GM12878 (cell line): ENCODE results near the gene CNN1. TPM values are rescaled to one million over a fixed set of nuclear protein-coding genes. Genes with fewer than 3 reads are reported as not detected.

ENCODE experiments used
- BHLHE40 ChIP-seq, 2 experiments: fragments of 450-650 bp in 1 of 2; IDR thresholded peaks; 2 replicates each; pipeline ENCODE4 v1.6.1; 2011 to 2017; ENCODE audit warnings: low read depth in 2 of 2, borderline replicate concordance in 1 of 2, improper control_type of control experiment in 1 of 2, low read length in 1 of 2, mild to moderate bottlenecking in 1 of 2
- CHD1 ChIP-seq: IDR thresholded peaks from 2 replicates; pipeline ENCODE4 v1.6.1; 2012; ENCODE audit warnings: low read depth, low read length, improper control_type of control experiment
- DPF2 ChIP-seq: fragments of 450-650 bp; IDR thresholded peaks from 2 replicates; pipeline ENCODE4 v1.6.1; 2017; ENCODE audit warnings: mild to moderate bottlenecking
- E2F4 ChIP-seq: IDR thresholded peaks from 2 replicates; pipeline ENCODE4 v1.6.1; 2012; ENCODE audit warnings: low read depth, low read length, improper control_type of control experiment
- EGR1 ChIP-seq, 2 experiments: IDR thresholded peaks; 1 replicate in 1 of 2; 2 replicates in 1 of 2; pipeline ENCODE4 v1.6.1; 2011 to 2012; ENCODE audit warnings: low read depth in 2 of 2, low read length in 2 of 2, borderline replicate concordance in 1 of 2, mild to moderate bottlenecking in 1 of 2, moderate library complexity in 1 of 2
- ELK1 ChIP-seq: IDR thresholded peaks from 2 replicates; pipeline ENCODE4 v1.6.1; 2012; ENCODE audit warnings: low read depth, low read length, improper control_type of control experiment
- HCFC1 ChIP-seq: fragments of 150-350 bp; IDR thresholded peaks from 2 replicates; pipeline ENCODE4 v1.6.1; 2014; ENCODE audit warnings: low read length
- HDAC6 ChIP-seq: fragments of 200-600 bp; sonication (generic); IDR thresholded peaks from one replicate; pipeline ENCODE4 v1.8.0; 2017; ENCODE audit warnings: antibody characterized with exemption; ENCODE audit not compliant: unreplicated experiment
- IKZF2 ChIP-seq, 2 experiments: fragments of 450-650 bp; IDR thresholded peaks; 2 replicates each; pipeline ENCODE4 v1.6.1; 2017; ENCODE audit warnings: mild to moderate bottlenecking in 2 of 2, moderate library complexity in 2 of 2
- KLF5 ChIP-seq: fragments of 450-650 bp; IDR thresholded peaks from 2 replicates; pipeline ENCODE4 v1.6.1; 2014; ENCODE audit warnings: mild to moderate bottlenecking; ENCODE audit not compliant: partially characterized antibody
- MEF2A ChIP-seq: IDR thresholded peaks from 2 replicates; pipeline ENCODE4 v1.6.1; 2011; ENCODE audit warnings: low read depth, mild to moderate bottlenecking, low read length, moderate library complexity; ENCODE audit not compliant: insufficient read depth
- MEF2B ChIP-seq: fragments of 450-650 bp; IDR thresholded peaks from 2 replicates; pipeline ENCODE4 v1.6.1; 2018; ENCODE audit warnings: mild to moderate bottlenecking, moderate library complexity; ENCODE audit not compliant: partially characterized antibody, poor library complexity, severe bottlenecking
- NR2F1 ChIP-seq: fragments of 450-650 bp; conservative IDR thresholded peaks from 2 replicates; pipeline ENCODE4 v1.6.1; 2017; ENCODE audit warnings: mild to moderate bottlenecking
- NRF1 ChIP-seq: conservative IDR thresholded peaks from 2 replicates; pipeline ENCODE4 v1.6.1; 2011; ENCODE audit warnings: mild to moderate bottlenecking, low read depth, low read length, improper control_type of control experiment
- POLR2A ChIP-seq: IDR thresholded peaks from 2 replicates; pipeline ENCODE4 v1.6.1; 2011; ENCODE audit warnings: low read depth, mild to moderate bottlenecking, low read length
- POLR2AphosphoS2 ChIP-seq: IDR thresholded peaks from 2 replicates; pipeline ENCODE4 v1.6.1; 2011; ENCODE audit warnings: low read depth, mild to moderate bottlenecking, low read length, improper control_type of control experiment, moderate library complexity
- RCOR1 ChIP-seq: conservative IDR thresholded peaks from 2 replicates; pipeline ENCODE4 v1.6.1; 2012; ENCODE audit warnings: low read depth, low read length, improper control_type of control experiment
- SMAD1 ChIP-seq: fragments of 450-650 bp; IDR thresholded peaks from 2 replicates; pipeline ENCODE4 v1.6.1; 2018; ENCODE audit warnings: mild to moderate bottlenecking, low read depth; ENCODE audit not compliant: partially characterized antibody
- STAT1 ChIP-seq: fragments of 450-650 bp; conservative IDR thresholded peaks from 2 replicates; pipeline ENCODE4 v1.6.1; 2014; ENCODE audit warnings: antibody characterized with exemption, mild to moderate bottlenecking
- SUPT20H ChIP-seq: IDR thresholded peaks from 2 replicates; pipeline ENCODE4 v1.6.1; 2011; ENCODE audit warnings: low read depth, mild to moderate bottlenecking, low read length, moderate library complexity, borderline replicate concordance; ENCODE audit not compliant: control insufficient read depth
- ZBTB40 ChIP-seq: fragments of 450-650 bp; IDR thresholded peaks from 2 replicates; pipeline ENCODE4 v1.6.1; 2016; ENCODE audit warnings: mild to moderate bottlenecking, moderate library complexity, borderline replicate concordance
- ZNF274 ChIP-seq: IDR thresholded peaks from one replicate; pipeline ENCODE4 v1.8.0; 2011; ENCODE audit not compliant: insufficient read length, insufficient read depth
- ZSCAN29 ChIP-seq: fragments of 450-650 bp; IDR thresholded peaks from 2 replicates; pipeline ENCODE4 v1.6.1; 2017; ENCODE audit warnings: mild to moderate bottlenecking, moderate library complexity
- polyA plus RNA-seq, 11 experiments: library from polyadenylated mRNA; depleted of rRNA in 4 of 11; unstranded in 6 of 11; stranded (reverse) in 5 of 11; fragments of >200 nt; fragmentation: Nextera tagmentation in 4 of 11; fragmentation: Illumina TruSeq in 1 of 11; extraction: Ambion mirVana in 4 of 11; extraction: Trizol in 1 of 11; gene quantifications; 1 replicate in 1 of 11; 2 replicates in 10 of 11; pipeline versions ENCODE4 v1.2.1 to v1.2.3, GENCODE V29; 2011 to 2016; ENCODE audit warnings: inconsistent platforms in 2 of 11, missing spikeins in 2 of 11, low read depth in 1 of 11
- total RNA-seq, 4 experiments: library from RNA; depleted of rRNA in 3 of 4; stranded (reverse); fragments of >200 nt in 3 of 4; fragmentation: Illumina TruSeq in 1 of 4; extraction: Trizol in 1 of 4; gene quantifications; 2 replicates each; pipeline versions ENCODE4 v1.2.1 to v1.2.3, GENCODE V29; 2013 to 2021

CNN1 gene
- total and polyA plus RNA-seq, 10 of the 15 experiments (the other 5 are each of a cell fraction or from before 2014, with no cell fraction given) = 0.03 to 0.58 (median 0.22) TPM; not detected in 1

GRCh38 chr19:11597202-11598102, 58.8 kb downstream of the CNN1 start, which contains the start of gene ZNF627 (continued):
- TF ChIP-seq STAT1 (no peak), E2F4 (no peak), NRF1 (peak; percentile 13; the same call in 1 of the 2 replicates), HCFC1 (no peak; the same call in 1 of the 2 replicates), POLR2A (peak; percentile 99), CHD1 (no peak), DPF2 (peak; percentile 83), RCOR1 (0 out of 2 replicates have a peak, but pooled peaks have one; percentile 38), MEF2B (peak; percentile 62), IKZF2 (IDR thresholded peaks at IDR 0.05) (peak; percentile 78 to 80), POLR2AphosphoS2 (peak; percentile 89; the same call in 1 of the 2 replicates), KLF5 (peak; percentile 23), SMAD1 (peak; percentile 49), MEF2A (0 out of 2 replicates have a peak, but pooled peaks have one; percentile 14), SUPT20H (no peak), BHLHE40 (IDR thresholded peaks at IDR 0.05; ENCODE audit: borderline replicate concordance in 1 of 2, low read depth in 2 of 2, low read length in 1 of 2) (peak in 1 of 2 experiments; percentile 46; a peak in 2 of 4 replicates), ZNF274 (no peak), ELK1 (peak; percentile 7; the same call in 1 of the 2 replicates), HDAC6 (peak; percentile 53), ZBTB40 (no peak), ZSCAN29 (no peak), EGR1 (IDR thresholded peaks at IDR 0.05; ENCODE audit: borderline replicate concordance in 1 of 2, low read depth in 2 of 2, low read length in 2 of 2) (peak in 1 of 2 experiments; percentile 33; a peak in 1 of 3 replicates), NR2F1 (peak; percentile 87)
